GM18499 (cell line): ENCODE measurements around the gene EAPP.
"Not testable (repeated sequence)": the region's sequence is repeated elsewhere in the genome, so short reads cannot be mapped to it uniquely, and the experiment has no call there.

Experiments used
- ATAC-seq: cut with Tn5 transposase; IDR thresholded peaks from one replicate; pipeline ENCODE4 v1.9.1; 2021; ENCODE audit warnings: moderate number of reproducible peaks; ENCODE audit not compliant: insufficient read depth, unreplicated experiment

The EAPP gene

GRCh38 chr14:34489324-34489723 is 50.2 kb downstream of the EAPP start:
- no peak for ATAC-seq

- no peak for ATAC-seq
Measured at GRCh38 chr14:34488528-34488927, 51.0 kb downstream of the EAPP start.

- no peak for ATAC-seq
Measured at GRCh38 chr14:34484726-34485125, 54.8 kb downstream of the EAPP start.

- no peak for ATAC-seq
Measured at GRCh38 chr14:34482463-34482862, 57.0 kb downstream of the EAPP start.

GRCh38 chr14:34479694-34480093 is 59.8 kb downstream of the EAPP start:
- ATAC-seq: no peak

GRCh38 chr14:34478261-34478660 is 61.2 kb downstream of the EAPP start:
- no peak for ATAC-seq

GRCh38 chr14:34476036-34476435 is 63.5 kb downstream of the EAPP start:
- not testable (repeated sequence) for ATAC-seq

- no peak for ATAC-seq
Measured at GRCh38 chr14:34475163-34475562, 64.3 kb downstream of the EAPP start.

GRCh38 chr14:34474187-34474679 is 65.3 kb downstream of the EAPP start:
- ATAC-seq: no peak

- no peak for ATAC-seq
Measured at GRCh38 chr14:34472706-34473279, 66.7 kb downstream of the EAPP start.

- no peak for ATAC-seq
Measured at GRCh38 chr14:34470319-34470718, 69.2 kb downstream of the EAPP start.

- ATAC-seq: no peak
Measured at GRCh38 chr14:34466691-34467090, 72.8 kb downstream of the EAPP start.
